MM.1S (cell line): ENCODE measurements around the gene FBXW12.

ENCODE experiments used
- DNase-seq: peaks from one replicate; pipeline ENCODE4 v3.0.0-alpha.2; 2015
- H2AFZ ChIP-seq: fragments of 300-600 bp; sonication (generic); 2 replicates; pipeline ENCODE4 v1.6.0; 2016; ENCODE audit warnings: antibody characterized with exemption, low read length
- H3F3A ChIP-seq: fragments of 300-600 bp; sonication (generic); 2 replicates; pipeline ENCODE4 v1.6.1; 2016; ENCODE audit warnings: mild to moderate bottlenecking, antibody characterized with exemption, low read length, moderate library complexity, mixed read lengths; ENCODE audit not compliant: insufficient read depth
- H3K27ac ChIP-seq: fragments of 300-600 bp; sonication (generic); 2 replicates; pipeline ENCODE4 v1.5.1; 2016; ENCODE audit warnings: mild to moderate bottlenecking, low read length
- H3K27me3 ChIP-seq: fragments of 300-600 bp; sonication (generic); replicated peaks from 2 replicates; pipeline ENCODE4 v1.6.0; 2016; ENCODE audit warnings: low read length; ENCODE audit not compliant: insufficient read depth
- H3K36me3 ChIP-seq: fragments of 300-600 bp; sonication (generic); replicated peaks from 2 replicates; pipeline ENCODE4 v1.6.1; 2016; ENCODE audit warnings: mild to moderate bottlenecking, low read length, mixed read lengths; ENCODE audit not compliant: insufficient read depth
- H3K4me1 ChIP-seq: fragments of 300-600 bp; sonication (generic); 2 replicates; pipeline ENCODE4 v1.6.1; 2016; ENCODE audit warnings: low read length, mixed read lengths
- H3K4me2 ChIP-seq: fragments of 300-600 bp; sonication (generic); 2 replicates; pipeline ENCODE4 v1.6.0; 2016; ENCODE audit warnings: low read depth, low read length
- H3K4me3 ChIP-seq: fragments of 300-600 bp; sonication (generic); 2 replicates; pipeline ENCODE4 v1.5.1; 2016; ENCODE audit warnings: low read length, mixed read lengths
- H3K79me2 ChIP-seq: fragments of 300-600 bp; sonication (generic); 2 replicates; pipeline ENCODE4 v1.6.1; 2016; ENCODE audit warnings: mixed run types, low read length, mixed read lengths
- H3K9ac ChIP-seq: fragments of 300-600 bp; sonication (generic); 2 replicates; pipeline ENCODE4 v1.6.1; 2016; ENCODE audit warnings: low read length, mixed read lengths
- H3K9me2 ChIP-seq: fragments of 300-600 bp; sonication (generic); replicated peaks from 2 replicates; pipeline ENCODE4 v1.6.1; 2016; ENCODE audit warnings: mild to moderate bottlenecking, low read length, mixed read lengths; ENCODE audit not compliant: insufficient read depth
- H3K9me3 ChIP-seq: fragments of 300-600 bp; sonication (generic); replicated peaks from 2 replicates; pipeline ENCODE4 v1.6.1; 2016; ENCODE audit warnings: mild to moderate bottlenecking, low read length, mixed read lengths; ENCODE audit not compliant: insufficient read depth
- H4K20me1 ChIP-seq: fragments of 300-600 bp; sonication (generic); 2 replicates; pipeline ENCODE4 v1.6.1; 2016; ENCODE audit warnings: mild to moderate bottlenecking, low read length, moderate library complexity, mixed read lengths; ENCODE audit not compliant: insufficient read depth
- EZH2 ChIP-seq: fragments of 300-600 bp; sonication (generic); optimal IDR thresholded peaks from 2 replicates; pipeline ENCODE3; 2017; ENCODE audit warnings: low read depth, mild to moderate bottlenecking, antibody characterized with exemption, low read length, mixed read lengths
- EZH2phosphoT487 ChIP-seq: fragments of 300-600 bp; sonication (generic); IDR thresholded peaks from 2 replicates; pipeline ENCODE4 v1.6.1; 2018; ENCODE audit warnings: antibody characterized with exemption, low read length
- TF ChIP-seq, protein P1 (sequence below): fragments of 300-600 bp; sonication (generic); IDR thresholded peaks from 2 replicates; pipeline ENCODE4 v1.5.1; 2016; ENCODE audit warnings: antibody characterized with exemption, low read length, mixed read lengths

The FBXW12 gene

DNA sequence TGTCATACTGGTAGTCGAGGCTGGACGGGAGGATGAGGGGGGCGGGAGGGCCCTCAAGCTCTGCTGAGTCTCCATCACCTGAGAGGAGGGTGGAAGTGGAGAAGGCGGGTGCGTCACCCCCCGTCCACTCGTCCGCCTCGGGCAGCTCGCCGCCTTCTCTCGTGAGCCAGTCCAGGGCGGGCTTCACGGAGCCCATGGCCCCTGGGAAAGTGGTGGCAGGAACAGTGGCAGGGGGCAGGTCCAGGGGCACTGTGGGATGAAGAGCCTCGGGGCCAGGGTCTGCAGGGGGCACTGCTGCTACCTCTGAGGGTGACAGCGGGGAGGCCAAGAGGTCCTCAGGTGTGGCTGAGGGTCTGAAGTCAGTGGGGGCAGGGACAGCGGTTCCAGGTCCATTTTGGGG lies 47.6 kb downstream of the FBXW12 start:
- no peaks in the 10 kb centered on the region for H3K36me3 ChIP-seq

DNA sequence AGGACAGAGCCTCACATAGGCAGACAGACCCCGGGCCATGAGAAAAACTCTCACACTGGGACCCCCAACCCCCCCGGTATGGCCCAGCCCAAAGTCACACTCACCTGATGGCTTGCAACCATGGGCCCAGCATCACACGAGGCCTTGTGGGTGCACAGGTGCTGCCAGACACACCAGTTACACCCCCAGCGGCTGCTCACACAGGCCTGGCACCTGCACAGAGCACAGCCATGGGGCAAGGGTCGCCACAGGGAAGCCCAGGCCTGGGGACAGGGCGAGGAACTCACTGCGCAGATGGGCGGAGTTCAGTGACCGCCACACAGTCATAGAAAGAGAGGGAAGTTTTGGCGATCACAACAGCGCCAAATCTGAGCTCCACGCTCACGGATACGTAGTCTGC lies 48.5 kb downstream of the FBXW12 start:
- Histone ChIP-seq H3K27me3 (peaks cover 46% of the 10 kb centered on the region), H3K79me2 (no peaks in the 10 kb centered on the region), H3K9me3 (no peaks in the 10 kb centered on the region), H3K27ac (no peak overlapping the region), H4K20me1 (no peaks in the 10 kb centered on the region), H3K4me1 (no peaks in the 10 kb centered on the region), H3F3A (no peaks in the 10 kb centered on the region), H3K4me2 (no peak overlapping the region), H3K4me3 (no peak overlapping the region), H3K9me2 (no peaks in the 10 kb centered on the region), H2AFZ (no peak overlapping the region), H3K9ac (no peak overlapping the region), H3K36me3 (no peaks in the 10 kb centered on the region)
- no peak for TF ChIP-seq EZH2
- TF ChIP-seq, protein P1, sequence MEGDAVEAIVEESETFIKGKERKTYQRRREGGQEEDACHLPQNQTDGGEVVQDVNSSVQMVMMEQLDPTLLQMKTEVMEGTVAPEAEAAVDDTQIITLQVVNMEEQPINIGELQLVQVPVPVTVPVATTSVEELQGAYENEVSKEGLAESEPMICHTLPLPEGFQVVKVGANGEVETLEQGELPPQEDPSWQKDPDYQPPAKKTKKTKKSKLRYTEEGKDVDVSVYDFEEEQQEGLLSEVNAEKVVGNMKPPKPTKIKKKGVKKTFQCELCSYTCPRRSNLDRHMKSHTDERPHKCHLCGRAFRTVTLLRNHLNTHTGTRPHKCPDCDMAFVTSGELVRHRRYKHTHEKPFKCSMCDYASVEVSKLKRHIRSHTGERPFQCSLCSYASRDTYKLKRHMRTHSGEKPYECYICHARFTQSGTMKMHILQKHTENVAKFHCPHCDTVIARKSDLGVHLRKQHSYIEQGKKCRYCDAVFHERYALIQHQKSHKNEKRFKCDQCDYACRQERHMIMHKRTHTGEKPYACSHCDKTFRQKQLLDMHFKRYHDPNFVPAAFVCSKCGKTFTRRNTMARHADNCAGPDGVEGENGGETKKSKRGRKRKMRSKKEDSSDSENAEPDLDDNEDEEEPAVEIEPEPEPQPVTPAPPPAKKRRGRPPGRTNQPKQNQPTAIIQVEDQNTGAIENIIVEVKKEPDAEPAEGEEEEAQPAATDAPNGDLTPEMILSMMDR, result no peak
- no peak for TF ChIP-seq EZH2phosphoT487
- DNase-seq, result no peak

More for the DNA sequence above, 47.6 kb downstream of the FBXW12 start:
- no peaks in the 10 kb centered on the region for H4K20me1 ChIP-seq
- no peak overlapping the region for H3K4me3 ChIP-seq
- no peaks in the 10 kb centered on the region for H3K4me1 ChIP-seq
- H3K4me2 ChIP-seq, result no peak overlapping the region
- H3F3A ChIP-seq, result no peaks in the 10 kb centered on the region
- H3K27me3 ChIP-seq, result peaks cover 45% of the 10 kb centered on the region
- no peak overlapping the region for H2AFZ ChIP-seq
- no peaks in the 10 kb centered on the region for H3K79me2 ChIP-seq
- no peak overlapping the region for H3K27ac ChIP-seq
- no peak overlapping the region for H3K9ac ChIP-seq
- TF ChIP-seq EZH2, result no peak
- no peak for TF ChIP-seq EZH2phosphoT487
- no peaks in the 10 kb centered on the region for H3K9me3 ChIP-seq
- no peaks in the 10 kb centered on the region for H3K9me2 ChIP-seq
- DNase-seq, result no peak

DNA sequence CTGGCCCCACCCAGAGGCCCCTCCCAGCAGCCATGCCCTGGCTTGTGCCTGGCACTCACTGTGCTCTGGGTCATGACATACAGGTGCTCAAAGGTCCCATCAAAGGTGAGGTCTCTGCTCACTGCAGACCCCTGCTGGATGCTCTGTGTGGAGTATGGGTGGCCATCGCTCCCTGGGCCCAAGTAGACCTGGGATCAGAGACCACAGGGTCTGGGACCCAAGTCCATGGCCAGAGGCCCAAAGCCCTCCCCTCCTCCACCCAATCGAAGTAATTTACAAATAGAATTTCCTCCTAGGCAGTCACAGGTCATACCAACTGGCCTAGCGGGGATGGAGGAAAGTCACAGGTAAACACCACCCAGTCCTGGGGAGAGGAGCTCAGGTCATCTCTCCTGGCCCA lies 50.3 kb downstream of the FBXW12 start:
- H3K4me1 ChIP-seq, result no peaks in the 10 kb centered on the region
- H3F3A ChIP-seq, result no peaks in the 10 kb centered on the region
- peaks cover 37% of the 10 kb centered on the region for H3K27me3 ChIP-seq
- no peaks in the 10 kb centered on the region for H3K9me2 ChIP-seq
- no peak for TF ChIP-seq EZH2
- TF ChIP-seq EZH2phosphoT487, result no peak
- TF ChIP-seq, protein P1, result no peak; the same call in 1 of the 2 replicates
- no peak for DNase-seq
- no peak overlapping the region for H3K27ac ChIP-seq
- no peak overlapping the region for H3K4me3 ChIP-seq
- H3K4me2 ChIP-seq, result no peak overlapping the region
- no peaks in the 10 kb centered on the region for H3K9me3 ChIP-seq
- no peaks in the 10 kb centered on the region for H3K36me3 ChIP-seq
- H4K20me1 ChIP-seq, result no peaks in the 10 kb centered on the region
- H3K9ac ChIP-seq, result no peak overlapping the region
- H2AFZ ChIP-seq, result no peak overlapping the region
- H3K79me2 ChIP-seq, result no peaks in the 10 kb centered on the region

DNA sequence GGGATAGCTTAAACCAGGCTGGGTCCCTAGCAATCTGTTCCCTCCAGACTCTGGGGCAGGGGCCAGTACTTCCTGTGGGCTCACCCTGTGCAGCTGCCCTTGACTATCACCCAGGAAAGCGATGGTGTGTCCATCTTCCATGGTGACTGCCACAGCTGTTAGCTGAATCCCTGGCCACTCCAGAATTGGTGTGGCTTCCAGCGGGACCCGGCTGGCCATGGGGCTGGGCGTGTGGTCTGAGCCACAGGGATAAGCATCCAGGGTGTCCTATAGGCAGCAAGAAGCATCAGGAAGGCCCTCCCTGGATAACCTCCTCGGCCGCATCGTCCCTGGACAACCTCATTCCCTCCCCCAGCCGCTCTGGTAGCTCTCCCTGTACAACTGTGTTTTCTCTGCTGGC lies 50.7 kb downstream of the FBXW12 start:
- Histone ChIP-seq H4K20me1 (no peaks in the 10 kb centered on the region), H3K9ac (no peak overlapping the region), H3K4me3 (no peak overlapping the region), H2AFZ (no peak overlapping the region), H3K9me2 (no peaks in the 10 kb centered on the region), H3K9me3 (no peaks in the 10 kb centered on the region), H3K27me3 (peaks cover 41% of the 10 kb centered on the region), H3K79me2 (no peaks in the 10 kb centered on the region), H3K4me1 (no peaks in the 10 kb centered on the region), H3K27ac (no peak overlapping the region), H3K4me2 (no peak overlapping the region), H3K36me3 (no peaks in the 10 kb centered on the region), H3F3A (no peaks in the 10 kb centered on the region)
- TF ChIP-seq EZH2phosphoT487, result no peak
- TF ChIP-seq EZH2, result no peak
- TF ChIP-seq, protein P1, result no peak
- DNase-seq, result no peak
